Urinary bladder (tissue), 4 donors: ENCODE data around the gene CASP8. TPM values are rescaled to one million over a fixed set of nuclear protein-coding genes. Genes with fewer than 3 reads are reported as not detected.

Experiments
- DNase-seq: peaks from one replicate; pipeline ENCODE4 v3.0.0-alpha.2; 2015; ENCODE audit errors: extremely low spot score
- H3K27ac ChIP-seq: one replicate; pipeline ENCODE4 v1.5.1; 2013; ENCODE audit warnings: low read depth, mild to moderate bottlenecking, moderate library complexity
- H3K36me3 ChIP-seq: one replicate; pipeline ENCODE4 v1.6.1; 2013; ENCODE audit warnings: mild to moderate bottlenecking, moderate library complexity; ENCODE audit not compliant: insufficient read depth
- H3K4me1 ChIP-seq: one replicate; pipeline ENCODE4 v1.6.1; 2013; ENCODE audit warnings: mild to moderate bottlenecking, moderate library complexity; ENCODE audit not compliant: insufficient read depth
- H3K4me3 ChIP-seq: one replicate; pipeline ENCODE4 v1.5.1; 2013; ENCODE audit warnings: low read depth, low read length
- WGBS: extraction: QIAGEN DNeasy Blood & Tissue Kit; methylation state at CpG from one replicate; pipeline ENCODE4 v1.1.7; 2013; 5-methylcytosine and 5-hydroxymethylcytosine counted together
- polyA plus RNA-seq: library from polyadenylated mRNA; stranded (reverse); fragments of 200-250 nt; gene quantifications from one replicate; pipeline ENCODE4 v1.2.3, GENCODE V29; 2013
- total RNA-seq: library from RNA; depleted of rRNA; stranded (reverse); fragments of >200 nt; gene quantifications from one replicate; pipeline ENCODE4 v1.2.3, GENCODE V29; 2014
- donor health status: healthy with polysubstance abuse.
- donor health status: healthy.

CASP8 gene
- total and polyA plus RNA-seq, 2 donors = 9.3 to 29.9 TPM

DNA sequence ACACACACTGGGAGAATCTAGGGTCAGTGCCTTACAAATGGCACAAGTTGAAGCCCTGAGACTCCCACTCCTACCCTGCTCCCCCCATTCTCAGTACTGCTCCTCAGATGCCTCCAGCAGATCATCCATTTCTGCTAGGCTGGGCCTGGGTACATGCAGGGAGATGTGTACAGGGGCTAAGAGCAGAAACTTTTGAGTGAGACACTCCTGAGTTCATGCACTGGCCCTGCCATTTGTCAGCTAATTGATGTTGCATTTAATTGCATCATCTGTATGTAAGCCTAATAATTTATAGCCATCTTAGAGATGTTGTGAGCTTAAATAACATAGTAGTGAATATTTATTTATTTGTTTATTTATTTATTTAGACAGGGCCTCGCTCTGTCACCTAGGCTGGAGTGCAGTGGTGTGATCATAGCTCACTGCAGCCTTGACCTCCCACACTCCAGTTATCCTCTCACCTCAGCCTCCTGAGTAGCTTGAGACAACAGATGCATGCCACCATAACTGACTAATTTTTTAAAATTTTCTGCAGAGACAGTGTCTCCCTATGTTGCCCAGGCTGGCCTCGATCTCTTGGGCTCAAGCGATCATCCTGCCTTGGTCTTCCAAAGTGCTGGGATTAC, 4.8 kb upstream of the CASP8 start:
- H3K4me3 ChIP-seq = no peak overlapping the region
- WGBS = 85% methylated on average over 3 of the region's 3 CpGs
- H3K36me3 ChIP-seq = no peaks in the 10 kb centered on the region
- no peak overlapping the region for H3K27ac ChIP-seq
- no peaks in the 10 kb centered on the region for H3K4me1 ChIP-seq
- no peak for DNase-seq

- H3K4me1 ChIP-seq = no peaks in the 10 kb centered on the region
- WGBS = 81% methylated on average over 3 of the region's 3 CpGs
- no peak for DNase-seq
- no peak overlapping the region for H3K27ac ChIP-seq
- H3K36me3 ChIP-seq = no peaks in the 10 kb centered on the region
- H3K4me3 ChIP-seq = no peak overlapping the region
These were observed 4.3 kb upstream of the CASP8 start for GRCh38 chr2:201256082-201256481.

DNA sequence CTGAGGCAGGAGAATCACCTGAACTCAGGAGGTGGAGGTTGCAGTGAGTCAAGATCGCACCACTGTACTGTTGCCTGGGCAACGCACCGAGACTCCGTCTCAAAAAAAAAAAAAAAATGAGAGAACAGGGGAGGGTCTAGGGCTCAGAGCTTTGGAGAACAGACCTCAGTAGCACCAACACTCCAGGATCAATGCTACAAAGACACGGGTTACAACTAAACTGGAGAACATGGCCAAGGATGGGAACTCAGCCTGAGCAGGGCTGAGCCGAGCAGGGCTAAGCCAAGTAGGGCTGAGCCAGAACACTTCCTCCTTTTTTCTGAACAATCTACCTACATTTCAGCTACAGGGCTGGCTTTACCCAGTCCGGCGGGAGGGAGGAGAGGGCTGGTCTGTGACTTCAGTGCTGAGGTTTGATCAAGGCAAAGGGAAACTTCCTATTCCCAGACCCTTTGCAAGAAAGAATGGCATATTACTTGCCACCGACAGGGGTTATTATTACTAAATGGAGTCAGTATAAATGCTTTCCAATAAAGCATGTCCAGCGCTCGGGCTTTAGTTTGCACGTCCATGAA, 2.9 kb upstream of the CASP8 start:
- Histone ChIP-seq H3K36me3 (no peaks in the 10 kb centered on the region), H3K27ac (peak overlapping the region; percentile 43), H3K4me1 (no peaks in the 10 kb centered on the region), H3K4me3 (peak overlapping the region; percentile 52)
- peak; percentile 6 for DNase-seq
- 22% methylated on average over 12 of the region's 12 CpGs for WGBS

GRCh38 chr2:201257956-201258665, 2.2 kb upstream of the CASP8 start:
- Histone ChIP-seq H3K36me3 (no peaks in the 10 kb centered on the region), H3K4me1 (no peaks in the 10 kb centered on the region), H3K4me3 (peak overlapping the region; percentile 52), H3K27ac (peak overlapping the region; percentile 89)
- DNase-seq = peak; percentile 67
- WGBS = under 1% methylated on average over 10 of the region's 10 CpGs

GRCh38 chr2:201258666-201259615, 1.4 kb upstream of the CASP8 start:
- DNase-seq = peak; percentile 42
- H3K27ac ChIP-seq = peak overlapping the region; percentile 89
- WGBS = 29% methylated on average over 15 of the region's 15 CpGs

DNA sequence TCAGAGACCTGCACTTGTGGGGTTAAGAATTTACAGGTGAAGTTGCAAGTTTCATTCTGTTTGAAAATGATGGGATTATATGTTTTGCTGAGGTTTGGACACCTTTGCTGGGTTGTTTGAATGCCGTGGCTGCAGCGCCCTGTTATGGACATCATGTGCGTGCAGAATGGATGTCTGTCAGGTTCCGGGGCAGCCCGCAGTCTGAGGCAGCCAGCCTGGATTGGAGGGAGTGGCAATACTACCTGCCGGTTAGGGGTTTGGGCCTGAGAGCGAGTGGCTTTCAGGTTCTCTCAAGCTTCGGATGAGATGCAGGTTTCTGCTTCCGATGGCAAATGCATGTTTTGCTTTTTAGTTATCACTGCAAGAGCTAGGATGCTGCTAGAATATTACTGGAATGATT, 1.1 kb downstream of the CASP8 start:
- Histone ChIP-seq H3K4me1 (no peaks in the 10 kb centered on the region), H3K27ac (no peak overlapping the region), H3K4me3 (peak overlapping the region; percentile 20), H3K36me3 (no peaks in the 10 kb centered on the region)
- WGBS = 76% methylated on average over 9 of the region's 9 CpGs
- DNase-seq = no peak

More at GRCh38 chr2:201258666-201259615, 1.4 kb upstream of the CASP8 start:
- Histone ChIP-seq H3K36me3 (no peaks in the 10 kb centered on the region), H3K4me1 (no peaks in the 10 kb centered on the region), H3K4me3 (peak overlapping the region; percentile 52)

- H3K36me3 ChIP-seq = no peaks in the 10 kb centered on the region
- no peak for DNase-seq
- no peaks in the 10 kb centered on the region for H3K4me1 ChIP-seq
- no peak overlapping the region for H3K27ac ChIP-seq
- 65% methylated on average over 2 of the region's 2 CpGs for WGBS
- peak overlapping the region; percentile 20 for H3K4me3 ChIP-seq
These were observed 1.6 kb downstream of the CASP8 start for GRCh38 chr2:201261906-201262305.

DNA sequence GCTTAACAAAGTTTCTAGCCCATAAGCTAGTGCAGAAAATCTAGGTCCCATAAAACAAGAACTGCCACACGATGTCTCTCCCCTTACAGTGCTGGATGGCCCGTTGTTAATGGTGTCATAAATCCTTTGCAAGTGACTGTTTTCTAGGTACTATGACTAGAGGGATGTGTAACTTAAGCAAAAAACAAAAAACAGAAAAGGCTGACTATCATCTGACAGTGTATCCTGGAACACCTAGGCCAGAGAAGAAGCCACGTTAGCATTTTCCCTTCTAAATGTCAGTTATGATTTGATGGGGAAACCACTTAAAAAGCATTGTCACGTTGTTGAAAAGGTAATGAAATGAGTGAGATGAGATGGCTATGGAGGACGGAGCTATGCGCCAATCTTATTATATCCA, 2.4 kb downstream of the CASP8 start:
- no peak for DNase-seq
- H3K4me3 ChIP-seq = no peak overlapping the region
- WGBS = 65% methylated on average over 6 of the region's 6 CpGs
- no peaks in the 10 kb centered on the region for H3K36me3 ChIP-seq
- H3K27ac ChIP-seq = no peak overlapping the region
- H3K4me1 ChIP-seq = no peaks in the 10 kb centered on the region

GRCh38 chr2:201263779-201264178, 3.4 kb downstream of the CASP8 start:
- H3K27ac ChIP-seq = no peak overlapping the region
- H3K4me3 ChIP-seq = no peak overlapping the region
- WGBS = 82% methylated on average over 2 of the region's 2 CpGs
- no peaks in the 10 kb centered on the region for H3K4me1 ChIP-seq
- no peaks in the 10 kb centered on the region for H3K36me3 ChIP-seq
- DNase-seq = no peak

DNA sequence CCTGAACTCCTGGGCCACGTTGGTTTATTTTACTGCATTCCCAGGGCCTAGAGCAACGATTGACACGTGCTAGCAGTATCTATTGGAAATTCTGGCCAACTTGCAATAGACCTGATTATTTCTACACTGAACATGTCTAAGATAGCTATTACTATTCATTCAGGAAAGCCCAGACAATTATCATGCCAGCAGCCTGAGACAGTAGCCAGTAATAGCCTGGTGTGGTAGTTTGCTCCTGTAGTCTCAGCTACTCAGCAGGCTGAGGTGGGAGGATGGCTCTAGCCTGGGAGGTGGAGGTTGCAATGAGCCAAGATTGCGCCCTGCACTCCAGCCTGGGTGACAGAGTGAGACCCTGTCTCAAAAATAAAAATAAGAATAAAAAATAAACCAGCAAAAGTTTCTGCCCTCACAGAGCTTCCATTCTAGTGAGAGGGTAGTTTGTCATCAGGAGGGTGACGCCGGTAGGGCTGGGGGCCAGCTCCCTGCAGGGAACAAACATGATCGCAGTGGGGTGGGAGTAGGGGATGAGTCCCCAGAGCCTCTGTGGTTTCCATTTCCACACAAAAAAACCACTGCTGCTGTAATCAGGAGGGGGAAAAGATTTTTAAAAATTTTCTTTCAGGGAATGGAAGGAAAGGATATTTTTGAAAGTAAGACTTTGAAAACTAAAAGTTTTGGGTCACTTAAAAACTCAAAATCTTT, 4.3 kb downstream of the CASP8 start:
- Histone ChIP-seq H3K4me1 (no peaks in the 10 kb centered on the region), H3K27ac (no peak overlapping the region), H3K4me3 (no peak overlapping the region), H3K36me3 (no peaks in the 10 kb centered on the region)
- no peak for DNase-seq
- WGBS = 90% methylated on average over 7 of the region's 7 CpGs

DNA sequence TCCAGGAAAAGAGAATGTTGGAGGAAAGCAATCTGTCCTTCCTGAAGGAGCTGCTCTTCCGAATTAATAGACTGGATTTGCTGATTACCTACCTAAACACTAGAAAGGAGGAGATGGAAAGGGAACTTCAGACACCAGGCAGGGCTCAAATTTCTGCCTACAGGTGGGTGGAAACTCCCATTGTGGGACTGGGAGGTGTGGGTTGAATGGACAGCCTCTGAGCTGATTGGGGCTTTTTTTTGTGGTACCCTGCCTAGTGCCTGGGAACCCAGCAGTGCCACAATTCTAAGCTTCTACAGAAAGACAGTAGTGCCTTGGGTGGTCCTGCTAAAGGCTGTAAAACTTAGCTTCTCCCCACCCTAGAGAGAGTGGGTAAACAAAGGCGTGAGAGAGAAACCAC, 6.3 kb downstream of the CASP8 start:
- no peak for DNase-seq
- no peaks in the 10 kb centered on the region for H3K4me1 ChIP-seq
- H3K36me3 ChIP-seq = no peaks in the 10 kb centered on the region
- WGBS = 86% methylated on average over 2 of the region's 2 CpGs
- H3K4me3 ChIP-seq = no peak overlapping the region
- H3K27ac ChIP-seq = no peak overlapping the region

DNA sequence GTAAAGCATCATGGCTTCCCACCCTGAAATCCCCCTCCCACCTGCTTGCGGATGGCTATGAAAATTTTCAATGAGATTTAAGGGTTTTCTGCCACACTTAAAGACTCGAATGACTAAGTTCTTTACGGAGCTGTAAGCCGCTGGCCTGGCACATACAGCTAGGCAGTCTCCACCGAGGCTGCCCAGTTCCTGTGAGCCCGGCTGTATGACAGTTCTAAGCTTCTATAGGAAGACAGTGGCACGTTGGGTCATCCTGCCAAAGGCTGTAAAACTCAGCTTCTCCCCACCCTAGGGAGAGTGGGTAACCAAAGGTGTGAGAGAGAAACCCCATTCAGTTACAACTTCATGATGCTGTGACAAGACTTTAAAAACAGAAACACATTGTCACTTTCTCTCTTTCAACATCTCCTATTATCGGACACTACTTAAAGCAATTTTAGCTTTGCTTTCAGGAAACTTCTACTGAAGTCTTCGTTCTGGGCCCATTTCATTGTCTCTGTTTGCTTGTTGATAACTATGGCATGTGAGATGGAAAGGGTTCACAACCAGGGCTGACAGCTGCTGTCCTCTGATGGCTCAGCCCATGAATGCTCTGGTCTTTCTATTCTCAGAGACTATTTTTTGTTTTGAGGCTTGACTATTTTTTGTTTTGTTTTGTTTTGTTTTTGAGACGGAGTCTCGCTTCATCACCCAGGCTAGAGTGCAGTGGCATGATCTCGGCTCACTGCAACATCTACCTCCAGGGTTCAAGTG, 7.1 kb downstream of the CASP8 start:
- WGBS = 87% methylated on average over 12 of the region's 12 CpGs
- peaks cover 1% of the 10 kb centered on the region for H3K36me3 ChIP-seq

More for the DNA sequence above, 7.1 kb downstream of the CASP8 start:
- H3K4me3 ChIP-seq = no peak overlapping the region
- no peak for DNase-seq
- no peaks in the 10 kb centered on the region for H3K4me1 ChIP-seq
- no peak overlapping the region for H3K27ac ChIP-seq
